Coronary artery (tissue), 2 donors: ENCODE data around the gene METRN.
A peak's percentile ranks its signal among the peaks of the same experiment; 100 is the strongest.
"Not testable (repeated sequence)": the region's sequence is repeated elsewhere in the genome, so short reads cannot be mapped to it uniquely, and the experiment has no call there.

Experiments used
- DNase-seq: peaks from one replicate; pipeline ENCODE4 v3.0.0-alpha.2; 2017; ENCODE audit warnings: low spot score
- H3K27ac ChIP-seq, 2 donors: fragments of 200-600 bp; sonication (generic); one replicate each; pipeline ENCODE4 v1.5.1; 2016 to 2019
- H3K4me3 ChIP-seq: fragments of 200-600 bp; sonication (generic); 2 replicates; pipeline ENCODE4 v1.5.1; 2016; ENCODE audit warnings: mild to moderate bottlenecking, moderate library complexity
- TF ChIP-seq, protein P1 (sequence below): fragments of 200-600 bp; sonication (generic); IDR thresholded peaks from one replicate; pipeline ENCODE4 v1.5.1; 2019; ENCODE audit warnings: antibody characterized with exemption

METRN gene

DNA sequence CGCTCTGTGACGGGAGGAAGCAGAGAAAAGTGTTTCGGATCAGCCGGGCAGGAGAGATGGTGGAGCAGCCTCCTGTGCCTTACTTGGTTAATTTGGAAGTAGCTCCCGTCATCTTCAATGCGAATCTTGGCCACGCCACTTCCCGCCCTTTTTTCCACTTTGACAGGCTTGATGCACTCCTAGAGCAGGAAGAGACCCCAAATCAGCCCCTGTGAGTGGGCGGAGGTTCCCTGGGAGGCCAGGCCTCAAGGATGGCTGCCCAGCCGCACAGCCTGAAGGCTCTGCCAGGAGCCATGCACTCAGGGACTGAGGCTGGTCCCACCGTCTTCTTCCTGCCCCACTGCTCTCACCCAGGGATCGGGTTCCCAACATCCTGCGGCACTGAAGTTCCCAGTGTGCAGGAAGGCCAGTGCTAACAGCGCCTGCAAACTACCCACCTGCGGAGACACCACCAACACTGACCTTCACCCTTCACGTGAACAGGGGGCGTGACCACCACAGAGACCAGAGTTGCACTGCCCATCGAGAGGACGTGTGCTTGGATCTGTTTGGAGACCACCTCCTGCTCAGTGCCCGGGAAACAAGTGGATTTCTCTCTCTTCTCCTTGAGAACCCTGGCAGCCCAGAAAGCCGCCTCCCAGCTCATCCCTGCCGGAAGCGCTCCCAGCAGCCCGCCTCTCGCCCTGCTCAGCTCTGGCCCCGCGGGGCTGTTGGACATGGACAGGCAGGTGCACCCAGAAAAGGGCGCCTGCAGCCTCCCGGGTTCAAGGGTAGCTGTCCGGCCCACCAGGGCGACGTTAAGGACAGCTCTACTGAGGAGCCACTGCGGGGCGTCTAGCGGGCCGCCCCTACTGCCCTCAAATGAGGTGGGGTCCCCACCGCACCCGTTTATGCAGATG lies 24.9 kb downstream of the METRN start:
- H3K27ac ChIP-seq = peak overlapping the region in 1 of 2 donors; percentile 54
- TF ChIP-seq, protein P1, sequence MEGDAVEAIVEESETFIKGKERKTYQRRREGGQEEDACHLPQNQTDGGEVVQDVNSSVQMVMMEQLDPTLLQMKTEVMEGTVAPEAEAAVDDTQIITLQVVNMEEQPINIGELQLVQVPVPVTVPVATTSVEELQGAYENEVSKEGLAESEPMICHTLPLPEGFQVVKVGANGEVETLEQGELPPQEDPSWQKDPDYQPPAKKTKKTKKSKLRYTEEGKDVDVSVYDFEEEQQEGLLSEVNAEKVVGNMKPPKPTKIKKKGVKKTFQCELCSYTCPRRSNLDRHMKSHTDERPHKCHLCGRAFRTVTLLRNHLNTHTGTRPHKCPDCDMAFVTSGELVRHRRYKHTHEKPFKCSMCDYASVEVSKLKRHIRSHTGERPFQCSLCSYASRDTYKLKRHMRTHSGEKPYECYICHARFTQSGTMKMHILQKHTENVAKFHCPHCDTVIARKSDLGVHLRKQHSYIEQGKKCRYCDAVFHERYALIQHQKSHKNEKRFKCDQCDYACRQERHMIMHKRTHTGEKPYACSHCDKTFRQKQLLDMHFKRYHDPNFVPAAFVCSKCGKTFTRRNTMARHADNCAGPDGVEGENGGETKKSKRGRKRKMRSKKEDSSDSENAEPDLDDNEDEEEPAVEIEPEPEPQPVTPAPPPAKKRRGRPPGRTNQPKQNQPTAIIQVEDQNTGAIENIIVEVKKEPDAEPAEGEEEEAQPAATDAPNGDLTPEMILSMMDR = no peak
- no peak for DNase-seq
- peak overlapping the region; percentile 80 for H3K4me3 ChIP-seq

DNA sequence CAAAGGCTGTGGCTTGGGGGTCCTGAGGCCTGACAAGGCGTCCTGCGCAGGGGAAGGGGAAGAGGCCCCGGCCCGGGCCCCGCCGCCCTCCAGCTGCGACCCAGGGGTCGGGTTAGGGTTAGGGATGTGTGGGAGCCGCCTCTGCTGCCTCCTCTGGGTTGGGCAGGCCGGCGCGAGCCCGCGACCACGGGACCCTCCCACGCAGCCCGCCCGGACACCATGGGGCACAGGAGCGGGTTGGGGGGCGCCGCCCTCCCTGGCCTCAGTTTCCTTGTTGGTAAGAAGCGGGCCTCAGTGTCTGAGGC lies 25.5 kb downstream of the METRN start:
- no peak for DNase-seq
- TF ChIP-seq, protein P1 = no peak
- Histone ChIP-seq H3K4me3 (peak overlapping the region; percentile 80), H3K27ac (peak overlapping the region; percentile 54 to 71)

GRCh38 chr16:740764-741505 lies 26.0 kb downstream of the METRN start, which contains the start of gene CIAO3:
TSS of gene CIAO3 (minus strand) at chr16:740997. CDS start at chr16:740985, 12 bp downstream.
- peak; percentile 89 for DNase-seq
- peak within 1 kb of the TSS; percentile 54 to 71 for H3K27ac ChIP-seq
- TF ChIP-seq, protein P1 = peak; percentile 96

DNA sequence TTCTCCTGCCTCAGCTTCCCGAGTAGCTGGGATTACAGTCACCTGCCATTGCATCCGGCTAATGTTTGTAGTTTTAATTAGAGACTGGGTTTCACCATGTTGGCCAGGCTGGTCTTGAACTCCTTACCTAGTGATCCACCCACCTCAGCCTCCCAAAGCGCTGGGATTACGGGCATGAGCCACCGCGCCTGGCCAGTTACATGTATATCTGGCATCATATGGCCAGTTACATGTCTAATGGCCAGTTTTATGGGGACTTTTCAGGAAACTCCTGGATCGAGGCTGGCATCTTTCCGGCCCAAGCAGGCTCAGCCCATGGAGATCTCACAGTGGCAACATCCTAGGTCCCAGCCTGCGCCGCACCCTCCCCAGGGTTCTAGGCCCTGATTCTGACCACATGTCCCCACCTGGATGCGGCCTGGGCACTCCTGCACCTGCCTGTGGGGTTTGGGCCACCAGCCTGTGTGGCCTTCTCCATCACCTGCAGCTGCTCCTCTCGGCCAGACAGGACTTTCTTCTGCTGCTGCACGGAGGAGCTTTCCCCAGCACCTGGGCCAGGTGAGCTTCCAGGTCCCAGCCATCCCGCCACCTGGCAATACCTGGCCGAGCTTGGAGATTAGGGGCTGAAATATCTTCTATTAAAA lies 27.2 kb downstream of the METRN start:
- TF ChIP-seq, protein P1 = no peak
- DNase-seq = no peak
- no peak overlapping the region for H3K27ac ChIP-seq
- H3K4me3 ChIP-seq = no peak overlapping the region

More at GRCh38 chr16:740764-741505, 26.0 kb downstream of the METRN start, which contains the start of gene CIAO3:
- peak within 1 kb of the TSS; percentile 80 for H3K4me3 ChIP-seq

- not testable (repeated sequence) for H3K27ac ChIP-seq, H3K4me3 ChIP-seq, DNase-seq
These were observed 28.0 kb downstream of the METRN start for GRCh38 chr16:742894-743293.

DNA sequence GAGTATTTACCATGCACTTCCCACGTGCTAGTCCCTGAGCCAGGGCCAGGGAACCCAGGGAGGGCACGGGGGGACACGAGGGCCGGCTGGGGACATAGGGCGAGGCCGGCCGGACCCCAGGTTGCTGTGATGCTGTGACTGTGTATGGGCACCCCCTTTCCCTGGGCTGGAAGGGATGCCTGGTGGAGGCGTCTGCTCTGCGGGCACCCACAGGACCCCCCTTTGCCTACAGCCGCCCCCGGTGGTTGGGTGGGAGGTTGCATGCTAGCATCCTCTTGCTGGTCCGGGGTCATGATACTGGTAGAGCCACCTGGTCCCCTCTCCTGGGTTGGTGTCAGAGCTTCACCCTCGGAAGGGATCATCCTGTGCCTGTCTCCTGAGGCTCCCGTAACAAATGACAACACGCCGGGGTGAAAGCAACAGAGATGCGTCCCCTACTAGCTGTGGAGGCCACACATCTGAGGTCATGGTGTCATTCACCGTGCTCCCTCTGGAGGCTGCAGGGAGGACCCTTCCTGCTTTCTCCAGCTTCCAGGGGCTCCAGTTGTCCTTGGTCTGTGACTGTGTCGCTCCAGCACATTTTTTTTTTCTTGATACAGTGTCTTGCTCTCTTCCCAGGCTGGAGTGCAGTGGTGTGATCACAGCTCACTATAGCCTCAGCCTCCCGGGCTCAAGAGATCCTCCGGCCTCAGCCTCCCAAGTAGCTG lies 29.0 kb downstream of the METRN start:
- DNase-seq = no peak
- Histone ChIP-seq H3K4me3 (no peak overlapping the region), H3K27ac (no peak overlapping the region)
- TF ChIP-seq, protein P1 = no peak

- H3K27ac ChIP-seq = no peak overlapping the region
- no peak for DNase-seq
- no peak overlapping the region for H3K4me3 ChIP-seq
- TF ChIP-seq, protein P1 = no peak
These were observed 30.8 kb downstream of the METRN start for GRCh38 chr16:745739-746138.
